GM12872 (cell line): ENCODE results near the gene FIGNL1.

Experiments used
- TF ChIP-seq, protein P1 (sequence below): IDR thresholded peaks from 3 replicates; pipeline ENCODE4 v1.5.1; 2011; ENCODE audit warnings: low read depth, mild to moderate bottlenecking, low read length, moderate library complexity; ENCODE audit not compliant: insufficient read depth

Gene FIGNL1

GRCh38 chr7:50477640-50478039 lies 27.5 kb upstream of the FIGNL1 start:
- TF ChIP-seq, protein P1, sequence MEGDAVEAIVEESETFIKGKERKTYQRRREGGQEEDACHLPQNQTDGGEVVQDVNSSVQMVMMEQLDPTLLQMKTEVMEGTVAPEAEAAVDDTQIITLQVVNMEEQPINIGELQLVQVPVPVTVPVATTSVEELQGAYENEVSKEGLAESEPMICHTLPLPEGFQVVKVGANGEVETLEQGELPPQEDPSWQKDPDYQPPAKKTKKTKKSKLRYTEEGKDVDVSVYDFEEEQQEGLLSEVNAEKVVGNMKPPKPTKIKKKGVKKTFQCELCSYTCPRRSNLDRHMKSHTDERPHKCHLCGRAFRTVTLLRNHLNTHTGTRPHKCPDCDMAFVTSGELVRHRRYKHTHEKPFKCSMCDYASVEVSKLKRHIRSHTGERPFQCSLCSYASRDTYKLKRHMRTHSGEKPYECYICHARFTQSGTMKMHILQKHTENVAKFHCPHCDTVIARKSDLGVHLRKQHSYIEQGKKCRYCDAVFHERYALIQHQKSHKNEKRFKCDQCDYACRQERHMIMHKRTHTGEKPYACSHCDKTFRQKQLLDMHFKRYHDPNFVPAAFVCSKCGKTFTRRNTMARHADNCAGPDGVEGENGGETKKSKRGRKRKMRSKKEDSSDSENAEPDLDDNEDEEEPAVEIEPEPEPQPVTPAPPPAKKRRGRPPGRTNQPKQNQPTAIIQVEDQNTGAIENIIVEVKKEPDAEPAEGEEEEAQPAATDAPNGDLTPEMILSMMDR, result no peak

DNA sequence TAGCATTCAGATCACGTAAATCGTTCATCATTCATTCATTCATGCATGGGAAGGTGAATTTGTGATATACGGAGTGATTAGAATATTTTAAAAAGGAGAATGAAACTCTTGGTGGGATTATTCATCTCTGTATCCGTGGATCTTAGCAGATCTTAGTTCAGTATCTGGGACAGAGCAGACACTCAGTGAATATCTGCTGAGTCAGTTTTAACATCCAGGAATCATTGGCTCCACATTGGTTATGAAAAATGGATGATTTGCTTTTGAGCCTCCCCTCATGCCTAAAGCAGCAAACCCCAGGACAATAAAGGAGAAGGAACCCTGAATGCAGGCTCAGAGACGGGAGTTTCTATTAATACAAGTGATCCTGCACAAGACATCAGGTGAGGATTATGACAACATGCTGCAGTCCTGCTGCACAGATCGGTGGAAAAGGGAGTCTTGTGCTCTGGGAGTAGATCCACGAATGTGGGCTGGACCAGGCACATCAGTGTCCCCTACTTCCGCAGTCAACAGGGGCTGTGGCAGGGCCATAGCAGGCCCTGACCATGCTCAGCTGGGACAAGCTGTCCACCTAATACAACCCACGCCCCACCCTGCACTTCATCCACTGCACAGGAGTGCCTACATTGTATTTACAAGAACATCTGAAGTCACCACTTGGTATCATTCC lies 26.9 kb upstream of the FIGNL1 start:
- TF ChIP-seq, protein P1, result no peak

GRCh38 chr7:50475340-50475739 lies 25.2 kb upstream of the FIGNL1 start:
- TF ChIP-seq, protein P1, result no peak

- TF ChIP-seq, protein P1, result no peak
Observed at GRCh38 chr7:50474382-50475160, 24.4 kb upstream of the FIGNL1 start.

DNA sequence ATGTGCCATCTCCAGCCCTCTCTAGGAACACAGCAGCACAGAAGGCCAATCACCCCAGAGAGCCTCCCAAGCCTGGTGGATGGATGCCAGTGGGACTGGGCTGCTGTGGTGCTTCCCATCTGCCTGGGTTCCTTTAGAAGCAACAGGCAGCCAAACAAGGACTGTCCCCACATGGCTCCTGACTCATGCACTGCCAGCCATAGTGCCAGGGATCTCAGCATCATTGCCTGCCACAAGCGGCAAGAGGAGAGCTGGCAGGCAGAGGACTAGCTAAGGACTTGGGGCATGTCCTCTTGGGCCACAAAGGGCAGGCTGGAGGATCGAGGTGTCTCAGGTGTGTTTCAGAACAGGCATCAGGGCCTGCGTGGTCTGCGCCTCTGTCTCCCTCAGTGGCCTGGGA lies 23.4 kb upstream of the FIGNL1 start:
- TF ChIP-seq, protein P1, result no peak

DNA sequence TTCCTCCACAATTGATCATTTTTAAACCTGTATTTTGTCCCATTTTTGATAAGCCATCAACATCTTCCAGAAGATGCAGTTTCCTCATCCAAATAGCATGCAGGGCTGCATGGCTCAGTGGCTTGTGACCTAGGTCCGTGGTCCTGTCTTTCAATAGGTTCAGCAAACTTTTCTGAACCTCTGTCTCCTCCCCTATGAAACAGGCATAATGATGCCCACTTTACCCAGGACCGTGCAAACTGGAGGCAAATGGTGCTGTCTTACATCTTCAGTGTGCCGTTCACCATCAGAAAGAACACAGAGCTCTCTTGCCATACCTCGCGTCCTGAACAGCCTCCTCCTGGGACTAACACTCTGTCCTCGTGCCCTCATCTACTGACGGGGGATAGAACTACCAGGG lies 22.3 kb upstream of the FIGNL1 start:
- TF ChIP-seq, protein P1, result no peak

GRCh38 chr7:50471970-50472369 lies 21.8 kb upstream of the FIGNL1 start:
- TF ChIP-seq, protein P1, result no peak
